ENCODE results near the gene SLC25A43.
"Not testable (repeated sequence)": the region's sequence is repeated elsewhere in the genome, so short reads cannot be mapped to it uniquely, and the experiment has no call there.

SLC25A43 gene

DNA sequence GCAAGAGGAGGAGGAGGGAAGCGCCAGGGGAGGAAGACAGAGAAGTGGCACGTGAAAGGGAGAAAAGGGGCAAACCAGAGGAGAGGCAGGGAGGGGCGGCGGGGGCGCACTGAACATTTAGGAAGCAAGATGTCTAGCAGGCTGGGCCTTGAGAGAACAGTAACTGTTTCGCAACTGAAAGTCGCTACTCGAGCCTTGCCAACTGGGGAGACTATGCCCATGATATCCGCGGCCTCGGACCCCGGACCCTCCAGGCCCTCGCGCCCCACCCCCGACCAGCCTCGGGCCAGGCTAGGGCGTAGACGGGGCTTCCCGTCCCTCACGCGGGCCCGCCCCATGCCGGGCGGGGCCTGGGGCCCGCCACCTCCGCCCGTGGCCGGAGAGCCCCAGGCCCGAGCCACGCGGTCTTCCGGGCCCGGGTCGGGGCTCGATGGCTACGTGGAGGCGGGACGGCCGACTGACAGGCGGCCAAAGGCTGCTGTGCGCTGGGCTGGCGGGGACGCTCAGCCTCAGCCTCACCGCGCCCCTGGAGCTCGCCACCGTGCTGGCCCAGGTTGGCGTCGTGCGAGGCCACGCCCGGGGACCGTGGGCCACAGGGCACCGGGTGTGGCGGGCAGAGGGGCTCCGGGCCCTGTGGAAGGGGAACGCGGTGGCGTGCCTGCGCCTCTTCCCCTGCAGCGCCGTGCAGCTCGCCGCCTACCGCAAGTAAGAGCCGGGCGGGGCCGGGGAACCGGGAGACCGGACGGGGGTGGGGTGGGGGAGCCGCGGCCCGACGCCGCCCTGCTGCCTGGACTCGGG is at the start of gene SLC25A43:
SLC25A43 (plus strand) TSS at position 363 of the 798 bp plus-strand sequence; CDS start at position 431, 68 bp downstream.
- Mint-ChIP-seq H3K27me3 (no peaks in the 10 kb centered on the region), H3K9me3 (no peaks in the 10 kb centered on the region), H3K36me3 (ENCODE audit: low read depth) (peaks cover 6% of the 10 kb centered on the region), H3K4me3 (peak within 1 kb of the TSS; percentile 84), H3K27ac (peak within 1 kb of the TSS; percentile 97), H3K4me1 (ENCODE audit: low read depth) (peaks cover 27% of the 10 kb centered on the region)
- intact Hi-C loops (cut with micrococcal nuclease) = no loop called here

DNA sequence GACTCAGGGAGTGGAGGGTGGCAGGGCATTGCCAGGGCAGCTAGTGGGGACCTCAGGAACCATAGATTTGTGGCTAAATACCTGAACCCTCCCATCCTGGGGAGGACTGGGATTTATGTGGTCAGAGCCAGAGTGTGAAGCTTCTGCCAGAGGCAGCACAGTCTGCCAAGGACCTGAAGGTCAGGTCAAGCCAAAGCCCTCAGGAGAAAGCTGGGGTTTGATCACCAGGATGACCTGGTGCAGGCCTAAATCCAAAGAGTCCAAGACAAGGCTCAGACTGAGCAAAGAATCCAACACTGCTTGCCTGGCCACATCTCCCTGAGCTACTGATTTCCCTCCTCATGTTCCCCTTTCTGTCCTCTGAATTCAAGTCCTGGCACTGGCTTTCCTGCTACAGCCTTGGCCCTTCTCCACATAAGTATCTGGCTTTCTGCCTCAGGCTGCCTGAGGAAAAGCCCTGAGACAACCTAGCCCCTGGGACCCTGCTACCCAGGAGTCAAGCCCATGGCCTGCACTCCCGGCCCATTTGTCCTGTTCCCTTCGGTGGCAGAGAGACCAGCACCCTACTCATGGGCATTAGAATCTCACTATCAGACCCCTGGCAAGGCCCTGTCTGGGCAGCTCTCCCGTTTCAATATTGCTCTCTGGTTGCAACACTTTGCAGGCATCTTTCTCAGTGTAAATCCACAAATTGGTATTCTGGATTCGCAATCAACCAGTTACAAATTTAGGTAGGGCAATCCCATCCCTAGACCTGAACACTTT is 39.3 kb upstream of the SLC25A43 start:
- Mint-ChIP-seq H3K27me3 (no peaks in the 10 kb centered on the region), H3K27ac (no peak overlapping the region), H3K9me3 (no peaks in the 10 kb centered on the region), H3K4me3 (no peak overlapping the region), H3K4me1 (ENCODE audit: low read depth) (no peaks in the 10 kb centered on the region), H3K36me3 (ENCODE audit: low read depth) (no peaks in the 10 kb centered on the region)
- intact Hi-C loops (cut with micrococcal nuclease) = no loop called here

DNA sequence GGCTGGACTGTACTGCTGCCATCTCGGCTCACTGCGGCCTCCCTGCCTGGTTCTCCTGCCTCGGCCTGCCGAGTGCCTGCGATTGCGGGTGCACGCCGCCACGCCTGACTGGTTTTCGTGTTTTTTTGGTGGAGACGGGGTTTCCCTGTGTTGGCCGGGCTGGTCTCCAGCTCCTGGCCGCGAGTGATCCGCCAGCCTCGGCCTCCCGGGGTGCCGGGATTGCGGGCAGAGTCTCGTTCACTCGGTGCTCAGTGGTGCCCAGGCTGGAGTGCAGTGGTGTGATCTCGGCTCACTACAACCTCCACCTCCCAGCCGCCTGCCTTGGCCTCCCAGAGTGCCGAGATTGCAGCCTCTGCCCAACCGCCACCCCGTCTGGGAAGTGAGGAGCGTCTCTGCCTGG is 37.7 kb upstream of the SLC25A43 start:
- H3K27ac Mint-ChIP-seq; H3K4me3 Mint-ChIP-seq; H3K36me3 Mint-ChIP-seq (ENCODE audit: low read depth); H3K27me3 Mint-ChIP-seq; H3K4me1 Mint-ChIP-seq (ENCODE audit: low read depth); intact Hi-C loops (cut with micrococcal nuclease); H3K9me3 Mint-ChIP-seq: not testable (repeated sequence)

DNA sequence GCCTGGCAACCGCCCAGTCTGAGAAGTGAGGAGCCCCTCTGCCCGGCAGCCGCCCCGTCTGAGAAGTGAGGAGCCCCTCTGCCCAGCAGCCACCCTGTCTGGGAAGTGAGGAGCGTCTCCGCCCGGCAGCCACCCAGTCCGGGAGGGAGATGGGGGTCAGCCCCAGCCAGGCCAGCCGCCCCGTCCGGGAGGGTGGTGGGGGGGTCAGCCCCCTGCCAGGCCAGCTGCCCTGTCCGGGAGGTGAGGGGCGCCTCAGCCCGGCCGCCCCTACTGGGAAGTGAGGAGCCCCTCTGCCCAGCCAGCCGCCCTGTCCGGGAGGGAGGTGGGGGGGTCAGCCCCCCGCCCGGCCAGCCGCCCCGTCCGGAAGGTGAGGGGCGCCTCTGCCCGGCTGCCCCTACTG is 37.1 kb upstream of the SLC25A43 start:
- H3K9me3 Mint-ChIP-seq; H3K27me3 Mint-ChIP-seq; H3K4me1 Mint-ChIP-seq (ENCODE audit: low read depth); H3K4me3 Mint-ChIP-seq; H3K27ac Mint-ChIP-seq; H3K36me3 Mint-ChIP-seq (ENCODE audit: low read depth); intact Hi-C loops (cut with micrococcal nuclease): not testable (repeated sequence)

DNA sequence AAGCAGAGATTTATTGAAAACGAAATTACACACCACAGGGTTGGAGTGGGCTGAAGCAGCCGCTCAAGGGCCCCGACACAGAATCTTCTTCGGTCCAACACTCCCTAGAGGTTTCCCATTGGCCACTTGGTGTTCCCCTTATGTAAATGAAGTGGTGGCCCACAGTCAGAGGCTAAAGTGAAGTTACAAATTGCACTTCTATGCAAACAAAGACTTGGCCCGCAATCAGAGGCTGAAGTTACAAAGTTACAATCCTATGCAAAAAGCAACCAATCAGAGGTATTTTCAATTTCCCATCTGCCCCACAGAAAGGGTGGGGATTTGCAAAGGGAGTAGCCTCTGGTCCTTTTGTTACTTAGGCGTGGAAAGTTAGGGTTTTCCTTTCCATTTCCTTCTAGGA is 35.7 kb upstream of the SLC25A43 start:
- no peak overlapping the region for H3K4me3 Mint-ChIP-seq
- H3K9me3 Mint-ChIP-seq = no peaks in the 10 kb centered on the region
- no peaks in the 10 kb centered on the region for H3K27me3 Mint-ChIP-seq
- intact Hi-C loops (cut with micrococcal nuclease) = no loop called here
- H3K27ac Mint-ChIP-seq = no peak overlapping the region
- no peaks in the 10 kb centered on the region for H3K4me1 Mint-ChIP-seq (ENCODE audit: low read depth)
- H3K36me3 Mint-ChIP-seq (ENCODE audit: low read depth) = no peaks in the 10 kb centered on the region

DNA sequence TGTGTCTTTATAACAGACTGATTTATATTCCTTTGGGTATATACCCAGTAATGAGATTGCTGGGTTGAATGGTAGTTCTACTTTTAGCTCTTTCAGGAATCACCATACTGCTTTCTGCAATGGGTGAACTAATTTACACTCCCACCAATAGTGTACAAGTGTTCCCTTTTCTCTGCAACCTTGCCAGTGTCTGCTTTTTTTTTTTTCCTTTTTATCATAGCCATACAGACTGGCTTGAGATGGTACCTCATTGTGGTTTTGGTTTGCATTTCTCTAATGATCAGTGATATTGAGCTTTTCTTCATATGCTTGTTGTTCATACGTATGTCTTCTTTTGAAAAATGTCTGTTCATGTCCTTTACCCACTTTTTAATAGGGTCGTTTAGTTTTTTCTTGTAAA is 27.3 kb upstream of the SLC25A43 start:
- H3K36me3 Mint-ChIP-seq (ENCODE audit: low read depth); H3K27me3 Mint-ChIP-seq; intact Hi-C loops (cut with micrococcal nuclease); H3K4me1 Mint-ChIP-seq (ENCODE audit: low read depth); H3K27ac Mint-ChIP-seq; H3K4me3 Mint-ChIP-seq; H3K9me3 Mint-ChIP-seq: not testable (repeated sequence)

DNA sequence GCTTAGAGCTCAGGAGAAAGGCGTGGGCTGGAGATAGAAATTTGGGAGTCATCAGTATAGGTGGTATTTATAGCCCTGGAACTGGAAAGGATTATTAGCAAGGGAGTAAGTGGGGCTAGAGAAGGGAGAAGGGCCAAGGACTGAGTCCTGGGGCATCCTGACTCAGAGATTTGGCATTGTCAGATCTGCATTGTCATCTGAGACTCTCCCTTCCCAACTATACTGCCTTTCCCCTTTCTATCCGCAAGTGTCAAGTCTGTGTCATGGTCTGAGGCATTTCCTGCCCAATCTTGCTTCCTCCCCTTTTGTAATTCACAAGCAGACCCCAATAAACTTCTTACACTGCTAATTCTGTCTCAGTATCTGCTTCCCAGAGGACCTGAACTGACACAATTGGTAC is 24.4 kb upstream of the SLC25A43 start:
- H3K9me3 Mint-ChIP-seq = no peaks in the 10 kb centered on the region
- H3K27ac Mint-ChIP-seq = no peak overlapping the region
- no peaks in the 10 kb centered on the region for H3K36me3 Mint-ChIP-seq (ENCODE audit: low read depth)
- peaks cover 6% of the 10 kb centered on the region for H3K4me1 Mint-ChIP-seq (ENCODE audit: low read depth)
- H3K4me3 Mint-ChIP-seq = no peak overlapping the region
- H3K27me3 Mint-ChIP-seq = no peaks in the 10 kb centered on the region
- intact Hi-C loops (cut with micrococcal nuclease) = no loop called here

DNA sequence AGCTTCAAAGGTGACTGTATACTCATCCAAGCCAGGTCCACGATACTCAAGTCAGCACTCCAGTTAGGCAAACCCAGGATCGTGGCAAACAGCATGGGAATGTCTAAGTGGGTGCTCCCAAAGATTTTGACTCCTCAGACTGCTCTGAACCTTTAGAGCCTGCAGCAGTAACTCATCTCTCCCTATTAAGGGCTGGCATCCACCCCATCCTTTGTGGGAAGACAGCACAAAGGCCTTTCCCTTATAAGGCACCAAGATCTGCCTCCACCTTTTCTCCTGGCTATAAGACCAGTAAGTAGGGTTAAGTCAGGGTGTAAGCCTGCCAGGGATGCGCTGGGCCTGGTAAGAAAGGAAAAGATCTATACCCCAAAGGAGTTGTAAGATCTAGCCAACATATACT is 23.6 kb upstream of the SLC25A43 start:
- no peaks in the 10 kb centered on the region for H3K27me3 Mint-ChIP-seq

DNA sequence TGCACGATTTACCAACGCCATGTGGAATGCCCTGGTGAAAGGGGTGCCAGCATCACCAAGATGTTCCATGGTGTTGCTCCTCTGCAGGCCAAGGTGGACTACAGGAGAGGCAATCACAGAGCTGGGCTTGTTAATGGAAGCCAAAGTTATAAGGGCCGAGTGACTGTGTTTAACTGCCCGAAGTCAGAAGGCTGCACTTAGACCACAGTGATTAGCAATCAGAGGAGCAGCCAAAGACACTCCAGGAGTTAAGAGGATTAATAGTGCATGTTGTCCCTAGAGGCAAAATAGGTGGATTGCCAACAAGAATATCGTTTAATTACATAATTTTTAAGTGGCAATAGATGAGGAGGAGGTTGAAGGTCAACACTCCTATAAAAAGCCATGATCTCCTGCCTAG is 22.8 kb upstream of the SLC25A43 start:
- Mint-ChIP-seq H3K36me3 (ENCODE audit: low read depth) (no peaks in the 10 kb centered on the region), H3K4me1 (ENCODE audit: low read depth) (peaks cover 6% of the 10 kb centered on the region), H3K9me3 (no peaks in the 10 kb centered on the region), H3K27me3 (no peaks in the 10 kb centered on the region), H3K4me3 (no peak overlapping the region), H3K27ac (no peak overlapping the region)
- intact Hi-C loops (cut with micrococcal nuclease) = no loop called here

More for the DNA sequence above, 23.6 kb upstream of the SLC25A43 start:
- Mint-ChIP-seq H3K4me1 (ENCODE audit: low read depth) (peaks cover 6% of the 10 kb centered on the region), H3K4me3 (no peak overlapping the region), H3K27ac (no peak overlapping the region), H3K9me3 (no peaks in the 10 kb centered on the region), H3K36me3 (ENCODE audit: low read depth) (no peaks in the 10 kb centered on the region)
- intact Hi-C loops (cut with micrococcal nuclease) = no loop called here

DNA sequence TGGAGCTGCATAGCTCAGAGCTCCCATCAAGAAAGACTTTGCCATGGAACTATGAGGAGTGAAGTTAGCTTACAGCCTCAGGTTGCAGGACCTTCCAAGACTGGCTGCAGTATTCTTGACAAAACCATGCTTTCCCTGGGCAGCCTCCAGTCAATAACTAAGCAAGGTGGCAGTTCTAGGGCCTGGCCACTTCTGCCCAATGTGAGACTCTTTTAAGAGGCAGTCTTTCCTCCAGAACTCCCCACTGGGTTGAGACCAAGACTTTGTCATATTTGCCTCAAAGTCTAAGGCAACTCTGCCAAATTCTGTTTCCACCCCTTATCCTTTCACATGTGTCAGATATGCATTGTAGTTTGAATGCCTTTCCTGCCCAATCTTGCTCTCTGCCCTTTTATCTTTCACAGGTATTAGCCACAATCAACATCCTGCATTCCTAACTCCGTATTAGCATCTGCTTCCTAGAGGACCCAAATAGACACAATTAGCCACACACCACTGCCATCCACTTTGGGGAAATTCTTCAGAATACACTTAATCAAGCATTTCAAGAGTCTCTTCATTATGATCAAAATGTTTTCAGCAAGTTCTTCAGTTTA is 17.7 kb upstream of the SLC25A43 start:
- no peaks in the 10 kb centered on the region for H3K27me3 Mint-ChIP-seq
- no peaks in the 10 kb centered on the region for H3K36me3 Mint-ChIP-seq (ENCODE audit: low read depth)
- no peak overlapping the region for H3K27ac Mint-ChIP-seq
- no peaks in the 10 kb centered on the region for H3K9me3 Mint-ChIP-seq
- H3K4me3 Mint-ChIP-seq = no peak overlapping the region
- intact Hi-C loops (cut with micrococcal nuclease) = no loop called here
- H3K4me1 Mint-ChIP-seq (ENCODE audit: low read depth) = peaks cover 5% of the 10 kb centered on the region

DNA sequence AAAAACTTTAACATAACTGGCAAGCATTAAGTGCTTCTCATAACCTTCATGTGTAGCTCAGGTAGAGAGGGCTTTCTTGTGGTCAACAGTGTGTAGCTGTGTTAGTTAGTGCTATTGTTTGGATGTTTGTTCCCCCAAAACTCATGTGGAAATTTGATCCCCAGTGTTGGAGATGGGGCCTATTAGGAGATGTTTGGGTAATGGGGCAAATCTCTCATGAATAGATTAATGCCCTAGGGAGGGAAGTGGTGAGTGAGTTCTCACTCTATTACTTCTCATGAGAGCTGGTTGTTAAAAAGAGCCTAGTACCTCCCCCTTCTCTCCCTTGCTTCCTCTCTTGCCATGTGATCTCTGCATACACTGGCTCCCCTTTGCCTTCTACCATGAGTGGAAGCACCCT is 16.5 kb upstream of the SLC25A43 start:
- H3K9me3 Mint-ChIP-seq = no peaks in the 10 kb centered on the region
- peaks cover 5% of the 10 kb centered on the region for H3K4me1 Mint-ChIP-seq (ENCODE audit: low read depth)
- H3K4me3 Mint-ChIP-seq = no peak overlapping the region
- H3K27me3 Mint-ChIP-seq = no peaks in the 10 kb centered on the region
- intact Hi-C loops (cut with micrococcal nuclease) = no loop called here
- no peak overlapping the region for H3K27ac Mint-ChIP-seq
- H3K36me3 Mint-ChIP-seq (ENCODE audit: low read depth) = no peaks in the 10 kb centered on the region

DNA sequence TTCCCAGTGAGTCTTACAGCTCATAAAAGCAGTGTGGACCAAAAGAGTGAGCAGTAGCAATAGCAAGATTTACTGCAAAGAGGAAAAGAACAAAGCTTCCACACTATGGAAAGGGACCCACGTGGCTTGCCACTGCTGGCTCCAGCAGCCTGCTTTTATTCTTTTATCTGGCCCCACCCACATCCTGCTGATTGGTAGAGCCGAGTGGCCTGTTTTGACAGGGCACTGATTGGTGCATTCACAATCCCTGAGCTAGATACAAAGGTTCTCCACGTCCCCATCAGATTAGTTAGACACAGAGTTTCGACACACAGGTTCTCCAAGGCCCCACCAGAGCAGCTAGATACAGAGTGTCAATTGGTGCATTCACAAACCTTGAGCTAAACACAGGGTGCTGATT is 12.5 kb upstream of the SLC25A43 start:
- H3K27me3 Mint-ChIP-seq; H3K36me3 Mint-ChIP-seq (ENCODE audit: low read depth); H3K4me1 Mint-ChIP-seq (ENCODE audit: low read depth); H3K9me3 Mint-ChIP-seq; H3K4me3 Mint-ChIP-seq; intact Hi-C loops (cut with micrococcal nuclease); H3K27ac Mint-ChIP-seq: not testable (repeated sequence)

DNA sequence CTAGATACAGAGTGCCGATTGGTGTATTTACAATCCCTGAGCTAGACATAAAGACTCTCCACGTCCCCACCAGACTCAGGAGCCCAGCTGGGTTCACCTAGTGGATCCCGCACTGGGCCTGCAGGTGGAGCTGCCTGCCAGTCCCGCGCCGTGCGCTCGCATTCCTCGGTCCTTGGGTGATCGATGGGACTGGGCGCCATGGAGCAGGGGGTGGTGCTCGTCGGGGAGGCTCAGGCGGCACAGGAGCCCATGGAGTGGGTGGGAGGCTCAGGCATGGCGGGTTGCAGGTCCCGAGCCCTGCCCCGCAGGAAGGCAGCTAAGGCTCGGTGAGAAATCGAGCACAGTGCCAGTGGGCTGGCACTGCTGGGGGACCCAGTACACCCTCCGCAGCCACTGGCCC is 11.7 kb upstream of the SLC25A43 start:
- H3K4me3 Mint-ChIP-seq; H3K27me3 Mint-ChIP-seq; H3K4me1 Mint-ChIP-seq (ENCODE audit: low read depth); H3K36me3 Mint-ChIP-seq (ENCODE audit: low read depth); H3K9me3 Mint-ChIP-seq; intact Hi-C loops (cut with micrococcal nuclease); H3K27ac Mint-ChIP-seq: not testable (repeated sequence)

DNA sequence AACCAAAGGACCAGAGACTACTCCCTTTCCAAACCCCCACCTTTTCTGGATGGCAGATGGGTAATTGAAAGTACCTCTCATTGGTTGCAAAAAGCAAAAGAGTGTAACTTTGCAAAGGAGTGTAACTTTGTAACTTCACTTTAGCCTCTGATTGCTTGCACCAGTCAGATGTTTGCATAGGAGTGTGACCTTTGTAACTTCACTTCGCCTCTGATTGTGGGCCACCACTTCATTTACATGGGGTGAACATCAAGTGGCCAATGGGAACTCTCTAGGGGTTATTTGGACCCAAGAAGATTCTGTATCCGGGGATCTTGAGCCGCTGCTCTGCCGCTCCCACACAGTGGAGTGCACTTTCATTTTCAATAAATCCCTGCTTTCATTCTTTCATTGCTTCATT is 9.9 kb upstream of the SLC25A43 start:
- no peaks in the 10 kb centered on the region for H3K4me1 Mint-ChIP-seq (ENCODE audit: low read depth)
- H3K27me3 Mint-ChIP-seq = no peaks in the 10 kb centered on the region
- H3K27ac Mint-ChIP-seq = no peak overlapping the region

More for the DNA sequence above, 9.9 kb upstream of the SLC25A43 start:
- Mint-ChIP-seq H3K9me3 (no peaks in the 10 kb centered on the region), H3K36me3 (ENCODE audit: low read depth) (no peaks in the 10 kb centered on the region), H3K4me3 (no peak overlapping the region)
- intact Hi-C loops (cut with micrococcal nuclease) = no loop called here

Data from dendritic cell treated with granulocyte-macrophage colony-stimulating factor and Interleukin-4, amounts not matched to agents 40 ng/mL and 50 ng/mL, for 4 days (primary cell).